AG04450 (cell line): ENCODE measurements around the gene CDYL2. TPM values are rescaled to one million over a fixed set of nuclear protein-coding genes. Genes with fewer than 3 reads are reported as not detected.

ENCODE experiments used
- CTCF ChIA-PET: fragments of 300-600, 350-600 bp; formaldehyde crosslinking; extraction: SDS; loops from one replicate; lab custom pipeline; 2022; ENCODE audit warnings: antibody characterized with exemption, inconsistent platforms; lab: Charles Lee
- POLR2A ChIA-PET: fragments of 350-600 bp; formaldehyde crosslinking; extraction: SDS; loops from one replicate; lab custom pipeline; 2021; ENCODE audit warnings: antibody characterized with exemption, inconsistent platforms; lab: Yijun Ruan, JAX
- DNase-seq: peaks from one replicate; pipeline ENCODE4 v3.0.0-alpha.2; 2011; ENCODE audit warnings: low read depth, low spot score
- H3K27ac ChIP-seq: one replicate; pipeline ENCODE4 v1.5.1; 2012; ENCODE audit warnings: low read depth, low read length, control low read depth
- H3K27me3 ChIP-seq: one replicate; pipeline ENCODE4 v1.6.0; 2012; ENCODE audit warnings: low read length; ENCODE audit not compliant: control insufficient read depth, insufficient read depth
- H3K4me3 ChIP-seq: 2 replicates; pipeline ENCODE4 v1.5.1; 2011; ENCODE audit warnings: mild to moderate bottlenecking, low read depth, low read length, control low read depth
- H3K9me3 ChIP-seq: 2 replicates; pipeline ENCODE4 v1.5.1; 2012; ENCODE audit warnings: low read length; ENCODE audit not compliant: control insufficient read depth, insufficient read depth
- polyA plus RNA-seq: library from polyadenylated mRNA; depleted of rRNA; stranded (reverse); fragments of >200 nt; gene quantifications from 2 replicates; pipeline ENCODE4 v1.2.3, GENCODE V29; 2011
- TF ChIP-seq, protein P1 (sequence below): IDR thresholded peaks from 2 replicates; pipeline ENCODE4 v1.5.1; 2011; ENCODE audit warnings: low read depth, low read length, control low read depth, inconsistent platforms

CDYL2 gene
- polyA plus RNA-seq, 1 experiment, result 2.3 TPM

DNA sequence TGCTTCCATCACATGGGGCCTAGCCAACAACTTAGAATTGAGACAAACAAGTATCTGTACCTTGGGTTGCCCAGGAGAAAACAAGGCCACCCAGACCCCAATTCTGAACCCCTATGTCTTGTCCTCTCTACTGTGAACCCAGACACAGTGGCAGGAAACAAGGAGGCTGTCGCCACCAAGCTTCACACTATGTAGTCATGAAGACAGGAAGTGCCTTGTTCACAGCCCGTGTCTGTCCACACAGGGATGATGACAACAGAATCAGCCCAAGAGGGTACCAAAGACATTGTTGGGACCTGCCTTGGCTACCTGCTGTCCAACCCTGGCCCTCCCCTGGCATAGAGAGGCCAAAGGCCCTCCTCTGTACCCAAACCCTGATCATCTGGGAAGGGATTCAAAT is 84.8 kb downstream of the CDYL2 start:
- no peak for DNase-seq
- Histone ChIP-seq H3K27ac (no peak overlapping the region), H3K9me3 (peaks cover 7% of the 10 kb centered on the region; the same call in 1 of the 2 replicates), H3K27me3 (no peaks in the 10 kb centered on the region), H3K4me3 (no peak overlapping the region)
- ChIA-PET POLR2A (no interaction called here), CTCF (no interaction called here)
- TF ChIP-seq, protein P1, sequence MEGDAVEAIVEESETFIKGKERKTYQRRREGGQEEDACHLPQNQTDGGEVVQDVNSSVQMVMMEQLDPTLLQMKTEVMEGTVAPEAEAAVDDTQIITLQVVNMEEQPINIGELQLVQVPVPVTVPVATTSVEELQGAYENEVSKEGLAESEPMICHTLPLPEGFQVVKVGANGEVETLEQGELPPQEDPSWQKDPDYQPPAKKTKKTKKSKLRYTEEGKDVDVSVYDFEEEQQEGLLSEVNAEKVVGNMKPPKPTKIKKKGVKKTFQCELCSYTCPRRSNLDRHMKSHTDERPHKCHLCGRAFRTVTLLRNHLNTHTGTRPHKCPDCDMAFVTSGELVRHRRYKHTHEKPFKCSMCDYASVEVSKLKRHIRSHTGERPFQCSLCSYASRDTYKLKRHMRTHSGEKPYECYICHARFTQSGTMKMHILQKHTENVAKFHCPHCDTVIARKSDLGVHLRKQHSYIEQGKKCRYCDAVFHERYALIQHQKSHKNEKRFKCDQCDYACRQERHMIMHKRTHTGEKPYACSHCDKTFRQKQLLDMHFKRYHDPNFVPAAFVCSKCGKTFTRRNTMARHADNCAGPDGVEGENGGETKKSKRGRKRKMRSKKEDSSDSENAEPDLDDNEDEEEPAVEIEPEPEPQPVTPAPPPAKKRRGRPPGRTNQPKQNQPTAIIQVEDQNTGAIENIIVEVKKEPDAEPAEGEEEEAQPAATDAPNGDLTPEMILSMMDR, result no peak

DNA sequence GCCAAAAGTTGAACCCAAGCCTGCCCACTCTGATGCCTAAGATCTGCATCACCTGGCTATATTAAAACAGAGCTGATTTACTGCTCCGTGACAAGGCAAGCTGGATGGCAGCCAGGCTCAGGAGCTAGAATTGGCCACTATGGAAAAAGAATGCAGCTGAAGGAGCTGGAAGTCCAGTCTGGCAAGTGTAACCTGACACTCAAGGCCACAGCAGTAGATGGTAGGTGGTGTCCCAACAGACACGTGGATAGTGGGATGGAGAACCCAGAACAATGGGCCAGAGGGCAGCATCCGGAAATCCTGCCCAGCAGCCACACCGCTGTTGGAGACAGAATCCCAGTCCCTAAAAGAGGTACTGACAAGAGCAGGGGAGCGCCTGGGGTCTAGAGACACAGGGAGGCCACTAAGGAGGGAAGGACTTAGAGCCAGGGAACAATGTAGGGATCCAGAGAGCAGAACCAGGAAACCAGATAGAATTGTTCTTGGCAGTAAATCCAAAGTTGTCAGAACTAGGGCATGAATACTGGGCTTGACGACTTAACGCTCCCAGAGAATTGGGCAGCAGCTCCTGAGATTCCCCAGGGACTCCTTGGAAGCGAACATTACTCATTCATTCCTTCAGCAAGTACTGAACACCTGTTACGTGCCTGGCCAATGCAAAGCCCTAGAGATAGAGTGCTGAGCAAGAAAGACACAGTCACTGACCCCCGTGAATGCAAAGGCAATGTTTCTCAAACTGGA is 85.7 kb downstream of the CDYL2 start:
- peaks cover 7% of the 10 kb centered on the region; the same call in 1 of the 2 replicates for H3K9me3 ChIP-seq
- DNase-seq, result no peak
- no peaks in the 10 kb centered on the region for H3K27me3 ChIP-seq
- no peak overlapping the region for H3K4me3 ChIP-seq
- ChIA-PET POLR2A (no interaction called here), CTCF (no interaction called here)
- peak overlapping the region; percentile 31 for H3K27ac ChIP-seq
- TF ChIP-seq, protein P1, result no peak

DNA sequence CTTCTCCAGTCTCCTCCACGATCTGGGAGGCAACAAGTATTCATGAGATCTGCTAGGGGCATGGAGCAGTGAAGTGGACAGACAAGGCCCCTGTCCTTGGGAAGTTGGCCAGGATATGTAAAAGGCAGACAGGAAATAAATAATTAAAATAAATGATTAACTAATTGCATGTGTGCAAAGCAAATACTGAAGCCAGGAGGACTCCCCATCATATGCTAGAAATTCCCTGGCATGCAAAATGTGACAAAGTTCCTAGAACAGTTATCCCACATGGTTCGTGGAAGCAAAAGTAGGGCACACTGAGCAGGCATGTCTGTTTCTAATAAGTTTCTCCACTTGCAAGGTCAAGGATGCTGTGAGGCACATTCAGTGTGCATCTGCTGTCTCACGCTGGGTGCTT is 86.8 kb downstream of the CDYL2 start:
- ChIA-PET CTCF (no interaction called here), POLR2A (no interaction called here)
- TF ChIP-seq, protein P1, result no peak
- no peaks in the 10 kb centered on the region for H3K27me3 ChIP-seq
- no peak overlapping the region for H3K4me3 ChIP-seq
- no peak overlapping the region for H3K27ac ChIP-seq
- peaks cover 1% of the 10 kb centered on the region; the same call in 1 of the 2 replicates for H3K9me3 ChIP-seq
- DNase-seq, result no peak

DNA sequence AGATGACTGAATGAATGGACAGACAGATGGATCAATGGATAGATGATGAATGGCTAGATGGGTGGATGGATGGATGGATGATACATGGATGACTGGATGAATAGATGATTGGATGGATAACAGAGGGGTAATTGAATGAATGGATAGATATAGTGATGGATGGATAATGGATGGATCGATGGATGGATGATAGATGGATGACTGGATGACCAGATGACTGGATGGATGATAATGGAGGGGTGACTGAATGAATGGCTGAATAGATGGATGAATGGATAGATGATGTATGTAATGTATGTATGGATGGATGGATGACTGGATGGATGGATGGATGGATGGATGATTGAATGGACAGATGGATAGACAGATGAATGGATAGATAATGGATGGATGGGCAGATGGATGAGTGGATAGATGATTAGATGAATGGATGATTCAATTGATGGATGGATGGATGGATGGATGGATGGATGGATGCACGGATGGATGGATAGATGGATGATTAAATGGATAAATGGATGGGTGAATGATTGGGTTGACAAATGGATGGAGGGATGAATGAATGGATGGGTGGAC is 87.7 kb downstream of the CDYL2 start:
- Histone ChIP-seq H3K27ac (no peak overlapping the region), H3K9me3 (no peaks in the 10 kb centered on the region), H3K27me3 (no peaks in the 10 kb centered on the region), H3K4me3 (no peak overlapping the region)
- CTCF ChIA-PET, result no interaction called here
- no peak for DNase-seq
- POLR2A ChIA-PET, result no interaction called here
- TF ChIP-seq, protein P1, result no peak

DNA sequence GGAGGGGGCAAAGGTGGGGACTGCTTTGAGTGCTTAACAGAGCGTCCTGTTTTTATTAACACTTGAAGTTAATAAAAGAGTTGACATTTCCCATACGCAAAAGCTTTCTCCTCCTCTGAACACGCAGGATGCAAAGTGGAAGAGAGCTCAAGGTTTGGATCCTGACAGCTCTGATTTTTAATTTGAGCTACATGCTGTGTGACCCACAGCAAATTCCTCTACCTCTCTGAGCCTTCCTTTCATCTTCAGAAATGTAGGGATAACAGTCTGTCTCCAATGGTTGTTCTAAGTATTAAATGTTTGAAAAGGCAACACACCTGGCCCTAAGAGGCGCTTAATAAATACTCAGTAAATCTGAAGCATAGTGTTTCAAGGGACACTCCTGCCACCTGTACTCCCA is 93.0 kb downstream of the CDYL2 start:
- Histone ChIP-seq H3K27me3 (no peaks in the 10 kb centered on the region), H3K9me3 (no peaks in the 10 kb centered on the region), H3K4me3 (no peak overlapping the region), H3K27ac (no peak overlapping the region)
- TF ChIP-seq, protein P1, result no peak
- ChIA-PET CTCF (no interaction called here), POLR2A (no interaction called here)
- DNase-seq, result no peak
